Measurements from ENCODE around the gene MTURN.

MTURN gene

GRCh38 chr7:30206942-30207341 is 72.2 kb downstream of the MTURN start:
- Histone ChIP-seq H4K20me1 (ENCODE audit: low read depth, low read length) (no peaks in the 10 kb centered on the region), H3K4me2 (ENCODE audit: low read depth, low read length, poor library complexity, severe bottlenecking) (no peak overlapping the region), H3K36me3 (ENCODE audit: low read length) (no peaks in the 10 kb centered on the region), H3K9me3 (ENCODE audit: insufficient read depth, low read length) (no peaks in the 10 kb centered on the region), H2AFZ (ENCODE audit: low read depth, low read length, severe bottlenecking) (no peak overlapping the region), H3K79me2 (ENCODE audit: insufficient read depth, low read length) (no peaks in the 10 kb centered on the region), H3K9me2 (replicated peaks; ENCODE audit: insufficient read depth, low read length) (no peaks in the 10 kb centered on the region), H3K27me3 (ENCODE audit: low read length) (no peaks in the 10 kb centered on the region), H3K4me3 (ENCODE audit: insufficient read depth, low read length, poor library complexity, severe bottlenecking) (no peak overlapping the region), H3K27ac (ENCODE audit: low read depth, low read length) (no peak overlapping the region), H3K9ac (ENCODE audit: low read length) (no peak overlapping the region), H3F3A (ENCODE audit: insufficient read depth) (no peaks in the 10 kb centered on the region)
- TF ChIP-seq CTCF (IDR thresholded peaks at IDR 0.05; ENCODE audit: insufficient read depth, low read length, poor library complexity, severe bottlenecking) (no peak), EZH2phosphoT487 (conservative IDR thresholded peaks at IDR 0.05; ENCODE audit: low read length) (no peak)

- Histone ChIP-seq H3F3A (ENCODE audit: insufficient read depth) (no peaks in the 10 kb centered on the region), H3K36me3 (ENCODE audit: low read length) (no peaks in the 10 kb centered on the region), H3K79me2 (ENCODE audit: insufficient read depth, low read length) (no peaks in the 10 kb centered on the region), H3K9ac (ENCODE audit: low read length) (no peak overlapping the region), H3K9me2 (replicated peaks; ENCODE audit: insufficient read depth, low read length) (no peaks in the 10 kb centered on the region), H2AFZ (ENCODE audit: low read depth, low read length, severe bottlenecking) (no peak overlapping the region), H3K4me2 (ENCODE audit: low read depth, low read length, poor library complexity, severe bottlenecking) (no peak overlapping the region), H3K27me3 (ENCODE audit: low read length) (no peaks in the 10 kb centered on the region), H3K9me3 (ENCODE audit: insufficient read depth, low read length) (no peaks in the 10 kb centered on the region), H3K4me3 (ENCODE audit: insufficient read depth, low read length, poor library complexity, severe bottlenecking) (no peak overlapping the region), H3K27ac (ENCODE audit: low read depth, low read length) (no peak overlapping the region), H4K20me1 (ENCODE audit: low read depth, low read length) (no peaks in the 10 kb centered on the region)
- no peak for TF ChIP-seq EZH2phosphoT487 (conservative IDR thresholded peaks at IDR 0.05; ENCODE audit: low read length)
- no peak for TF ChIP-seq CTCF (IDR thresholded peaks at IDR 0.05; ENCODE audit: insufficient read depth, low read length, poor library complexity, severe bottlenecking)
These were observed 72.6 kb downstream of the MTURN start for GRCh38 chr7:30207376-30207775.

GRCh38 chr7:30209951-30210350 is 75.2 kb downstream of the MTURN start:
- Histone ChIP-seq H3K9me3 (ENCODE audit: insufficient read depth, low read length) (no peaks in the 10 kb centered on the region), H3K4me3 (ENCODE audit: insufficient read depth, low read length, poor library complexity, severe bottlenecking) (no peak overlapping the region), H3K27ac (ENCODE audit: low read depth, low read length) (no peak overlapping the region), H3F3A (ENCODE audit: insufficient read depth) (peaks cover 8% of the 10 kb centered on the region; the same call in 1 of the 2 replicates), H2AFZ (ENCODE audit: low read depth, low read length, severe bottlenecking) (no peak overlapping the region), H3K79me2 (ENCODE audit: insufficient read depth, low read length) (no peaks in the 10 kb centered on the region), H3K4me2 (ENCODE audit: low read depth, low read length, poor library complexity, severe bottlenecking) (no peak overlapping the region), H3K36me3 (ENCODE audit: low read length) (no peaks in the 10 kb centered on the region), H3K27me3 (ENCODE audit: low read length) (no peaks in the 10 kb centered on the region), H4K20me1 (ENCODE audit: low read depth, low read length) (no peaks in the 10 kb centered on the region), H3K9ac (ENCODE audit: low read length) (no peak overlapping the region), H3K9me2 (replicated peaks; ENCODE audit: insufficient read depth, low read length) (no peaks in the 10 kb centered on the region)
- TF ChIP-seq CTCF (IDR thresholded peaks at IDR 0.05; ENCODE audit: insufficient read depth, low read length, poor library complexity, severe bottlenecking), result no peak
- TF ChIP-seq EZH2phosphoT487 (conservative IDR thresholded peaks at IDR 0.05; ENCODE audit: low read length), result no peak
